ENCODE data around the gene TNNI3. TPM values are rescaled to one million over a fixed set of nuclear protein-coding genes. Genes with fewer than 3 reads are reported as not detected.

The TNNI3 gene
- total and polyA plus RNA-seq, 2 donors (not counting 3 experiments of a cell fraction or from before 2014, with no cell fraction given) = not detected

- Histone ChIP-seq H3K27ac (ENCODE audit: insufficient read depth, low read depth, low read length) (no peak within 1 kb of the TSS), H4K20me1 (replicated peaks; ENCODE audit: control insufficient read depth, extremely low read depth, insufficient read depth, low read length) (no peaks in the 10 kb centered on the region), H3K9ac (replicated peaks; ENCODE audit: extremely low read depth, insufficient read depth, low read length) (no peak within 1 kb of the TSS), H2AFZ (ENCODE audit: low read depth, low read length) (no peak within 1 kb of the TSS), H3K4me1 (ENCODE audit: control insufficient read depth, extremely low read depth, insufficient read depth, low read length) (no peaks in the 10 kb centered on the region), H3K36me3 (ENCODE audit: control insufficient read depth in 2 of 2, extremely low read depth in 1 of 2, insufficient read depth in 2 of 2, low read length in 2 of 2) (no peaks in the 10 kb centered on the region), H3K27me3 (ENCODE audit: control insufficient read depth in 2 of 2, insufficient read depth in 2 of 2, low read length in 2 of 2) (peaks cover 8 to 20% of the 10 kb centered on the region in 2 experiments), H3K9me1 (replicated peaks; ENCODE audit: control insufficient read depth, extremely low read depth, insufficient read depth, low read length) (no peaks in the 10 kb centered on the region), H3K4me3 (replicated peaks in 1 of 3; ENCODE audit: insufficient read depth in 1 of 3, low read depth in 1 of 3, low read length in 3 of 3) (no peak within 1 kb of the TSS), H3K79me2 (ENCODE audit: control insufficient read depth, insufficient read depth, low read length) (no peaks in the 10 kb centered on the region), H3K9me3 (replicated peaks; ENCODE audit: control insufficient read depth, insufficient read depth, low read length) (no peaks in the 10 kb centered on the region), H3K4me2 (ENCODE audit: insufficient read depth, low read length) (no peak within 1 kb of the TSS)
- TF ChIP-seq MYC (IDR thresholded peaks at IDR 0.05; ENCODE audit: low read depth, low read length) (no peak), FOS (IDR thresholded peaks at IDR 0.05; ENCODE audit: borderline replicate concordance, insufficient read depth, low read length) (no peak), EZH2 (IDR thresholded peaks at IDR 0.05; ENCODE audit: borderline replicate concordance, low read depth, low read length, severe bottlenecking) (peak; percentile 10), GATA2 (IDR thresholded peaks at IDR 0.05; ENCODE audit: insufficient read depth, insufficient read length, low read depth, low read length) (no peak), POLR2AphosphoS5 (IDR thresholded peaks at IDR 0.05; ENCODE audit: insufficient read depth, low read depth, low read length) (no peak), JUN (IDR thresholded peaks at IDR 0.05; ENCODE audit: borderline replicate concordance, insufficient read depth, insufficient read length, low read depth) (no peak), POLR2A (IDR thresholded peaks at IDR 0.05; ENCODE audit: low read depth, low read length) (no peak), CTCF (IDR thresholded peaks at IDR 0.05; ENCODE audit: extremely low read depth in 1 of 2, insufficient read depth in 1 of 2, low read depth in 1 of 2, low read length in 2 of 2) (no peak)
- TF ChIP-seq, protein P1, sequence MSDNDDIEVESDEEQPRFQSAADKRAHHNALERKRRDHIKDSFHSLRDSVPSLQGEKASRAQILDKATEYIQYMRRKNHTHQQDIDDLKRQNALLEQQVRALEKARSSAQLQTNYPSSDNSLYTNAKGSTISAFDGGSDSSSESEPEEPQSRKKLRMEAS (IDR thresholded peaks at IDR 0.05; ENCODE audit: insufficient read depth, insufficient read length) = peak; percentile 69
- CTCF ChIA-PET = interaction anchor here (0.8 to 2.3 kb wide), 8 partner anchors 8 to 258 kb away, joined by 3 to 6 read pairs (median 3); partner anchors contain the start of gene DNAAF3
- DNase-seq (ENCODE audit: low read depth, low spot score) (no peak), FAIRE-seq (no peak)
- no TSS peak for BruUV-seq (replicated peaks)
- dilution Hi-C loops (cut with MboI; ENCODE audit: extremely low pct_ligation_motif_present, low sequenced_read_pairs) = no loop called here
- intact Hi-C loops (cut with micrococcal nuclease) = no loop called here
- POLR2A ChIA-PET = no interaction called here
Measured at GRCh38 chr19:55179606-55180484, 22.3 kb upstream of the TNNI3 start, which contains the start of gene SYT5. SYT5 (minus strand) TSS chr19:55180289; CDS start chr19:55179041, 1,248 bp downstream.
